Fibroblast of the aortic adventitia (primary cell): ENCODE results near the gene MTOR. TPM values are rescaled to one million over a fixed set of nuclear protein-coding genes. Genes with fewer than 3 reads are reported as not detected.
A peak's percentile ranks its signal among the peaks of the same experiment; 100 is the strongest.
"Not testable (repeated sequence)": the region's sequence is repeated elsewhere in the genome, so short reads cannot be mapped to it uniquely, and the experiment has no call there.

Source experiments
- DNase-seq: peaks from one replicate; pipeline ENCODE4 v3.0.0-alpha.2; 2010; ENCODE audit warnings: low read depth
- H3K4me3 ChIP-seq: 2 replicates; pipeline ENCODE4 v1.5.1; 2011; ENCODE audit warnings: low read depth, mild to moderate bottlenecking, control low read depth, low read length, moderate library complexity
- CTCF ChIP-seq: IDR thresholded peaks from 2 replicates; pipeline ENCODE4 v1.5.1; 2011; ENCODE audit warnings: mild to moderate bottlenecking, low read length, control low read depth, inconsistent platforms; ENCODE audit not compliant: insufficient read depth
- total RNA-seq: library from RNA; depleted of rRNA; stranded (reverse); fragments of >200 nt; gene quantifications from 2 replicates; pipeline ENCODE4 v1.2.3, GENCODE V29; 2012; ENCODE audit warnings: low replicate concordance

The MTOR gene
- total RNA-seq, 1 donor, result 36.3 TPM

DNA sequence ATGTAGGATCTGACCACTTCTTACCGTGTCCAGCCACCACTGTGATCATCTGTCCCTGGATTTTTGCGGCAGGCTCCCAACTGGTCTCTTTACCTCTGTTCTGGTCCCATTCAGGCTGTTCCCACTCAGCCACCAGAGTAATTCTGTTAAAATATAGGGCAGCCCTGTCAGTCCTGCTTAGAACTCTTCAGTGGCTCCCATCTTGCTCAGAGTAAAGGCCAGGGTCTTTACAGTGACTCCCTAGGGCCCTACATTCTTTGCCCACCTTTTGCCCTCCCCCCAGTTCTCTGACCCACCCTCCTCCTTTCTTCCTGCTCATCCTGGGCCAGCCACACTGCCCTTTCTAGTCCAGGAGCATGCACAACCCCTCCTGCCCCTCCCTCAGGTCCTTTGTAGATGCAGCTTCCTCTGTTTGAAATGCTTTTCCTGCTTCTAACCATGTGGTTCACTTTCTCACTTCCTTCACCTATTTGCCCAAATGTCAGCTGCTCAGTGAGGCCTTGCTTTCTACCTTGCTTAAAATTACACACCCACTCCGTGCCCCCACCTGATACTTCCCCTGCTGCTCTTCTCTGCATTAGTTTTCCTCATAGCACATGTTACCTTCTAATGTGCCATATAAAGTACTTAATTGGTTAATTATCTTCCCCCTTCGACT lies 18.5 kb upstream of the MTOR start:
- no peak for DNase-seq
- no peak for TF ChIP-seq CTCF
- no peak overlapping the region for H3K4me3 ChIP-seq

DNA sequence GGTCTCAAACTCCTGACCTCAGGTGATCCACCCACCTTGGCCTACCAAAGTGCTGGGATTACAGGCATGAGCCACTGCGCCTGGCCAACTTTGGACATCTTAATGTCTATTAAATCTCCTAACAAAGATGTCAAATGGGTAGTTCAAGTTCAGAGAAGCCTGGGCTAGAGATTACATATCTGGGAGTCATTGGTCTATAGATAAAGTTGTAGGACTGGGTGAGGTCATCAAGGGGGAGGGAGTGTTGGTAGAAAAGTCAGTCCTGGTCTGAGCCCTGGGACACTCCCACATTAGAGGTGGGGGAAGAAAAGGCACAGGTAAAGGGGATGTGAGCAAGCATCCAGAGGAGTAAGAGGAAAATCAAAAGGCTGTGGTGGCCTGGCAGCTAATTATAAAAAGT lies 17.3 kb upstream of the MTOR start:
- H3K4me3 ChIP-seq, result no peak overlapping the region
- TF ChIP-seq CTCF, result no peak
- no peak for DNase-seq

GRCh38 chr1:11279152-11279551 lies 16.8 kb upstream of the MTOR start:
- DNase-seq, result no peak
- H3K4me3 ChIP-seq, result no peak overlapping the region
- no peak for TF ChIP-seq CTCF

DNA sequence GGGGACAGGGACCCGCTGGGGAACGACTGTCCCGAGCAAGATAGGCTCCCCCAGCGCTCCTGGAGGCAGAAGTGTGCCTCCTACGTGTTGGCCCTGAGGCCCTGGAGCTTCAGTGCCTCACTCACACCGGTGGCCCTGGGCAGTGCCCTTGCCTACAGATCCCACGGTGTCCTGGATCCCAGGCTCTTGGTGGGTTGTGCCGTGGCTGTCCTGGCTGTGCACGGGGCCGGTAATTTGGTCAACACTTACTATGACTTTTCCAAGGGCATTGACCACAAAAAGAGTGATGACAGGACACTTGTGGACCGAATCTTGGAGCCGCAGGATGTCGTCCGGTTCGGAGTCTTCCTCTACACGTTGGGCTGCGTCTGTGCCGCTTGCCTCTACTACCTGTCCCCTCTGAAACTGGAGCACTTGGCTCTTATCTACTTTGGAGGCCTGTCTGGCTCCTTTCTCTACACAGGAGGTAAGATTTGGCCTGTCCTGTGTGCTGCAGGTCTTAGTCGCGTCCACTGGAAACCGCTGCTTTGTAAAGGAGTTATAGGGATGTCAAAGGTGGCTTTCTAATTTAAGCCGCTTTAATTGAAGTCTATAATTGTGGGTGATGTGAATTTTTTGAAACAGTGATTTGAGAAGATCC lies 11.4 kb upstream of the MTOR start:
- H3K4me3 ChIP-seq, result peak overlapping the region; percentile 90
- no peak for TF ChIP-seq CTCF
- no peak for DNase-seq

DNA sequence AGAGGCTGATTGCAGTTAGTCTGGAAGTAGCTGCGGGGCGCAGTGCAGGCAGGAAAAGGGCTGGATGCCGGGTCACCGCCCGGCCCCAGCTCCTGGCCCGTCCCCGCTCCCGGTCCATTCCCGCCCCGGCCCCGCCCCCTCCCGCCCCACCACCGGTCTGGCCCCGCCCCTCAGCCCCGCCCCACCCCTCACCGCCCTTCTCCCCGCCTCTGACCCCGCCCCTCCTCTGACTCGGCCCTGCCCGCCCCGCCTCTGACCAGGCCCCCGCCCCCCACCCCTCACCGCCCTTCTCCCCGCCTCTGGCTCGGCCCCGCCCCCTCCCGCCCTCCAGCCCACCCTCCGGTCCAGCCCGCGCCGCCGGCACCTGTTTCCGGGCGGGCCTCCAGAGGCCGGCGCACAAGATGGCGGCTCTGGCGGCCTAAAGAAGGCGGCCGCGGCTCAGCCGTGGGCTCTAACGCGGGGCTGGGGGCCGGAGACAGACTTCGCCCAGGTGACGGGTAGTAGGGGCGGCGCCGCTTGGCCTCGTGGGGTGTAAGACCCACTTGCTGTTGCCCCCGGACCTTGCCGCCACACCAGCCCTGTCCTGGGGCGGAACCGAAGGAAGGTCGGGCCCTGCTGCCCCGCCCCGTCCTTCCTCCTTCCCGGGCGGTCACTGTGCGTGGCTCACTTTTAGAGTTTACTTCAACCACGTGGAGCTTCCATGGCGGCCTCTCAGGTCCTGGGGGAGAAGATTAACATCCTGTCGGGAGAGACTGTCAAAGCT lies 10.7 kb upstream of the MTOR start, which contains the start of gene UBIAD1:
Gene UBIAD1 (plus strand): TSS at position 367 of the 763 bp plus-strand sequence. CDS start 334 bp downstream, at position 701.
- H3K4me3 ChIP-seq, result peak within 1 kb of the TSS; percentile 90
- TF ChIP-seq CTCF, result peak; percentile 38
- DNase-seq, result peak; percentile 84

- H3K4me3 ChIP-seq, result peak overlapping the region; percentile 55
- no peak for DNase-seq
- TF ChIP-seq CTCF, result no peak
Measured at GRCh38 chr1:11272544-11272831, 10.1 kb upstream of the MTOR start.

GRCh38 chr1:11267350-11268337 lies 5.3 kb upstream of the MTOR start:
- H3K4me3 ChIP-seq, result not testable (repeated sequence)
- DNase-seq, result peak; percentile 47
